ENCODE data around the gene HSD17B10. TPM values are rescaled to one million over a fixed set of nuclear protein-coding genes. Genes with fewer than 3 reads are reported as not detected.

HSD17B10 gene
- total and polyA plus RNA-seq, 5 donors from 2014 or later, result 54.5 to 155 (median 139) TPM

- DNase-seq (no peak), ATAC-seq (ENCODE audit: low read depth in 2 of 2) (no peak)
- no peaks in the 10 kb centered on the region for H3K36me3 ChIP-seq (ENCODE audit: control insufficient read depth, insufficient read depth, low read length)
- Mint-ChIP-seq H3K4me3 (peak overlapping the region in 2 of 4 donors; percentile 70 to 77), H3K36me3 (no peaks in the 10 kb centered on the region), H3K27me3 (no peaks in the 10 kb centered on the region), H3K4me1 (peaks cover 0 to 15% (median 3%) of the 10 kb centered on the region in 4 donors), H3K9me3 (no peaks in the 10 kb centered on the region), H3K27ac (peak overlapping the region in 1 of 3 donors; percentile 15)
- no peak overlapping the region for H3K27ac ChIP-seq (ENCODE audit: insufficient read depth, low read length, poor library complexity, severe bottlenecking)
- H3K9me3 ChIP-seq (ENCODE audit: control insufficient read depth in 2 of 2, low read length in 2 of 2), result no peaks in the 10 kb centered on the region
- peaks cover 15% of the 10 kb centered on the region for H3K4me1 ChIP-seq (ENCODE audit: control insufficient read depth, insufficient read depth, low read length, poor library complexity, severe bottlenecking)
- no peaks in the 10 kb centered on the region for H3K27me3 ChIP-seq (ENCODE audit: control insufficient read depth, insufficient read depth, low read length)
- no peak overlapping the region for H3K4me3 ChIP-seq (ENCODE audit: low read depth, low read length)
Observed at GRCh38 chrX:53442322-53442631, 8.1 kb upstream of the HSD17B10 start.

DNA sequence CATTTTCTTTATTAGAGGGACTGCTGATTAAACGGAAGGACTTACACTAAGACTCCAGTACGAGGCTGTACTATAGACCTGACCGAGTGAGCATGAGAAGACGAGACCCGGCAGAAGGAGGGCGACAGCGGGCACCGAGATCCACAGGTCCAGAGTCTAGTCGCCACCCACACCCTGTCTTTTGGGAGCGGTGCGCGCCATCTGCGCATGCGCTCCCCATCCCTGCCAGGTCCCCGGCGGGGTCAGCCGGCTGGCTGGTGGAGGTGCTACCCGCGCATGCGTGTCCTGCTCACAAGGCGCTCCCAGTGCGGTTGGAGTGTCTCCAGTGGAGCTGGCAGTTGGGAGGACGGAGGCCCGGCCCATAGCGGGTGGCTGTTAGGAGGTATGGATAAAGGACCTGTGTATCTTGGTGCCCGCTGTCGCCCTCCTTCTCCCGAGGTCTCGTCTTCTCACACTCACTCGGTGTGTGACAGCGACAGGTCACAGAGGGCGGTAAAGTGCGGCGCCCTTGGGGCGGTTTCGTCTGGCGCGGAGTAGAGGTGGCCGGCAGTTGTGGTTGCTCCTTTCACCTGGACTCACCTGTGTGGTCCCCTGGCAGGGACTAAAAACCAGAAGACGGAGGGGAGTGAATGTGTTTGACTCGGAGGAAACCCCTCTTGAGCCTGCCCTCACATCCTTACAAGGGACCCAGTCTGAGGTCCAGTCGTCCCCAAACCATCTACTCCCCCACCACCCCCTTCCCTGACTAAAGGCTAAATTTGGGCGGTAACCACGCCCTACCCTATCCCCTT is 7.6 kb upstream of the HSD17B10 start:
- no peaks in the 10 kb centered on the region for H3K27me3 ChIP-seq (ENCODE audit: control insufficient read depth, insufficient read depth, low read length)
- H3K36me3 ChIP-seq (ENCODE audit: control insufficient read depth, insufficient read depth, low read length), result no peaks in the 10 kb centered on the region
- Mint-ChIP-seq H3K27me3 (no peaks in the 10 kb centered on the region), H3K4me1 (peaks cover 0 to 15% (median 3%) of the 10 kb centered on the region in 4 donors), H3K4me3 (peak overlapping the region; percentile 70 to 82 (median 79)), H3K36me3 (no peaks in the 10 kb centered on the region), H3K27ac (peak overlapping the region in 2 of 3 donors; percentile 15 to 26), H3K9me3 (no peaks in the 10 kb centered on the region)
- H3K27ac ChIP-seq (ENCODE audit: insufficient read depth, low read length, poor library complexity, severe bottlenecking), result no peak overlapping the region
- peak overlapping the region; percentile 64 for H3K4me3 ChIP-seq (ENCODE audit: low read depth, low read length)
- peak; percentile 72 to 75 for ATAC-seq (ENCODE audit: low read depth in 2 of 2)
- H3K4me1 ChIP-seq (ENCODE audit: control insufficient read depth, insufficient read depth, low read length, poor library complexity, severe bottlenecking), result peaks cover 15% of the 10 kb centered on the region
- no peaks in the 10 kb centered on the region for H3K9me3 ChIP-seq (ENCODE audit: control insufficient read depth in 2 of 2, low read length in 2 of 2)
- peak; percentile 69 to 85 (median 70) for DNase-seq

DNA sequence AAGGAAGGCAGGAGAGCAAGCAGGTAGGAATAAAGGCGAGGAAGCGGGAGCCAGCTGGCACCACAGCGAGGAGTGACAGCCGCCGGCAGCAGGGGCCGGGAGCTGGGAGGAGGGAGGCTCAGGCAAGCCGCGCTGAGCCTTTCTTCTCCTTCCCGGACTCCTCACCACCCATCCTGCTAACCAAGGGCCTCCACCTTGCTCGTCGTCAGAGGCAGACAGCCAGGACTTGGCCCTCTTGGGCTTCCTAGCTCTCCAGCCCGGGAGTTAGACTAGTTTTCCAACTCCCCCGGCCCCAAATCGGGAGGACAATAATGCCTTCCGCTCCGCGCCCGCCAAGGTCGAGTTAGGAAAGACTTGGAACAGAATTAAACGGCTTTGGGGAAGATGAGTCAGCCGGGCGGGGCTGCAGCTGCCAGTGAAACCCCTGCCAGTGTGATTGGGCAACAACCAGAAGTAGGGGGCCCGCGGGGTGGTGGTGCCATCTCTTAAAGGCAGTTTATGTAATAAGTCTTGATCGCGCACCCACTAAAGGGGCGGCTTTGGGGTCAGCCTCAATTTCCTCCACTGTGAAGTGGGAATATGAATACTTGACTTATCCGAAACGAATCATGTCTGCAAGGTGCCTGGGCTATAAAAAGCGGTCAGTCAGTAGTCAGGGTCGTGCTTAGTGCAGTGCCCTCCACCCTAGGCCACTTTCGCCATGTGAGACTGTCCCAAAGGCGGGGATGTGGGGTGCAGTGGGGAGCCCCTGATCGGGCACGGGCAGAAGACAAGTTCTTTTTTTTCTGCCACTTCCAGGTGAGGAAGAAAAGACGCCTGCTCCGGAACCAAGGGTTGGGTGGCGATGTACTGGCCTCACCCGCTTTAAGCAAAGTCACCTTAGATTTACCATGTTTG is 6.7 kb upstream of the HSD17B10 start:
- no peaks in the 10 kb centered on the region for H3K36me3 Mint-ChIP-seq
- ATAC-seq (ENCODE audit: low read depth in 2 of 2) (no peak), DNase-seq (peak in 1 of 3 donors; percentile 31)
- Histone ChIP-seq H3K27me3 (ENCODE audit: control insufficient read depth, insufficient read depth, low read length) (no peaks in the 10 kb centered on the region), H3K27ac (ENCODE audit: insufficient read depth, low read length, poor library complexity, severe bottlenecking) (no peak overlapping the region), H3K4me3 (ENCODE audit: low read depth, low read length) (peak overlapping the region; percentile 64), H3K36me3 (ENCODE audit: control insufficient read depth, insufficient read depth, low read length) (no peaks in the 10 kb centered on the region), H3K9me3 (ENCODE audit: control insufficient read depth in 2 of 2, low read length in 2 of 2) (no peaks in the 10 kb centered on the region), H3K4me1 (ENCODE audit: control insufficient read depth, insufficient read depth, low read length, poor library complexity, severe bottlenecking) (peaks cover 18% of the 10 kb centered on the region)
- H3K27me3 Mint-ChIP-seq, result no peaks in the 10 kb centered on the region
- H3K9me3 Mint-ChIP-seq, result no peaks in the 10 kb centered on the region
- peaks cover 0 to 20% (median 6%) of the 10 kb centered on the region in 4 donors for H3K4me1 Mint-ChIP-seq
- peak overlapping the region in 1 of 3 donors; percentile 15 for H3K27ac Mint-ChIP-seq
- H3K4me3 Mint-ChIP-seq, result peak overlapping the region; percentile 70 to 92 (median 80)

DNA sequence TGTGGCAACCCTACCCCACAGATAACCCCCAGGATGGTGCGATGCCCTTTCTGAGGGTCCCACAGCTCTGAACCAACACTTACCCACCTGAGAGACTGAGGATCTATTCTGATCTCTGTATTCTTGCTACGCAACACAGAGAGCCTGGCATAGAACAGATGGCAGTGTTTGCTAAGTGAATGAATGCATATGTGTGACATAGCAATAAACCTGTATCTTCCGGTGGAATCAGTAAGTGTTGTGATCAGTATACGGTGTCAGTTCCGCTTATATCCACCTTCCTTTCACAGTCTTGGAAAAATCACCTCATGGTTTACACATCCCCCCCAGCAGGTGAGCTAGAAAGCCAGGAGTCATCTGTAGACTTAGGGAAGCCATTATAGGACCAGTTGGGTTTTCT is 5.9 kb upstream of the HSD17B10 start:
- H3K4me1 ChIP-seq (ENCODE audit: control insufficient read depth, insufficient read depth, low read length, poor library complexity, severe bottlenecking), result peaks cover 18% of the 10 kb centered on the region
- H3K4me1 Mint-ChIP-seq, result peaks cover 0 to 25% (median 9%) of the 10 kb centered on the region in 4 donors
- H3K36me3 Mint-ChIP-seq, result no peaks in the 10 kb centered on the region
- no peaks in the 10 kb centered on the region for H3K9me3 ChIP-seq (ENCODE audit: control insufficient read depth in 2 of 2, low read length in 2 of 2)
- peak overlapping the region in 3 of 4 donors; percentile 56 to 92 (median 72) for H3K4me3 Mint-ChIP-seq
- no peak for ATAC-seq (ENCODE audit: low read depth in 2 of 2)
- no peaks in the 10 kb centered on the region for H3K36me3 ChIP-seq (ENCODE audit: control insufficient read depth, insufficient read depth, low read length)
- DNase-seq, result no peak
- H3K27ac Mint-ChIP-seq, result no peak overlapping the region
- no peaks in the 10 kb centered on the region for H3K27me3 Mint-ChIP-seq
- H3K27me3 ChIP-seq (ENCODE audit: control insufficient read depth, insufficient read depth, low read length), result no peaks in the 10 kb centered on the region
- H3K4me3 ChIP-seq (ENCODE audit: low read depth, low read length), result no peak overlapping the region
- H3K9me3 Mint-ChIP-seq, result no peaks in the 10 kb centered on the region
- no peak overlapping the region for H3K27ac ChIP-seq (ENCODE audit: insufficient read depth, low read length, poor library complexity, severe bottlenecking)

GRCh38 chrX:53438832-53439230 is 4.7 kb upstream of the HSD17B10 start:
- Histone ChIP-seq H3K4me3 (ENCODE audit: low read depth, low read length) (no peak overlapping the region), H3K27ac (ENCODE audit: insufficient read depth, low read length, poor library complexity, severe bottlenecking) (no peak overlapping the region), H3K36me3 (ENCODE audit: control insufficient read depth, insufficient read depth, low read length) (no peaks in the 10 kb centered on the region), H3K9me3 (ENCODE audit: control insufficient read depth in 2 of 2, low read length in 2 of 2) (no peaks in the 10 kb centered on the region), H3K4me1 (ENCODE audit: control insufficient read depth, insufficient read depth, low read length, poor library complexity, severe bottlenecking) (peaks cover 22% of the 10 kb centered on the region), H3K27me3 (ENCODE audit: control insufficient read depth, insufficient read depth, low read length) (no peaks in the 10 kb centered on the region)
- Mint-ChIP-seq H3K27me3 (no peaks in the 10 kb centered on the region), H3K36me3 (peaks cover 3% of the 10 kb centered on the region), H3K27ac (peak overlapping the region in 1 of 3 donors; percentile 33), H3K9me3 (no peaks in the 10 kb centered on the region), H3K4me1 (peaks cover 5 to 37% (median 19%) of the 10 kb centered on the region in 4 donors), H3K4me3 (no peak overlapping the region)
- ATAC-seq (ENCODE audit: low read depth in 2 of 2) (no peak), DNase-seq (no peak)

DNA sequence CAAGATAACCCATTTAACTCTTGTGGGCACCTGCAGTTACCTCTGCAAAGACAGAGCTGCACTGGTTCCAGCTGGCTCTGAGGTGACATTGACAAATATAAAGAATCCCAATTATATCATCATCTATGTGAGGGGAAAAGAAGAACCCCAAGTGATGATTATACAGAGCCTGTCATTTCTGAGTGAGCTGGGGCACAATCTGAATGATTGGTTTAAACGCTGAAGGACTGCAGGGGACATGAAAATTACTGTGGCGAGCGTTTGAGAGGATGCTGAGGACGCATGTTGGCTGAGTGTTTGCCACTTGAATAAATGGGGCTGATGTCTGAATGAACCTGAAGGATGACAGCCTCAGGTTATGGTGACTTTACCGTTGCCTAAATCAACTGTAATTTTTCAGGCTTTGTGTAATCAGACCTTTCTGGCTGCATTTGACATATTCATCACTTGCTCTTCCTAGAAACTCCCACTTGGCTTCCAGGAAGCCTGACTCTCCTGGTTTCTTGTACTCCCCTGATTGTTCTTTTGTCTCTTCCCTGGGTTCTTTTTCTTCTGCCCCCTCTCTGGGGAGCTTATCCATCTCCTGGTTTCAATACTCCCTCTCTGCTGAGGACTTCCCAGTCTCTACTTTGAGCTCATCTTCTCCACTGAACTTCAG is 4.1 kb upstream of the HSD17B10 start:
- H3K27ac ChIP-seq (ENCODE audit: insufficient read depth, low read length, poor library complexity, severe bottlenecking), result no peak overlapping the region
- peaks cover 27% of the 10 kb centered on the region for H3K4me1 ChIP-seq (ENCODE audit: control insufficient read depth, insufficient read depth, low read length, poor library complexity, severe bottlenecking)
- Mint-ChIP-seq H3K27me3 (no peaks in the 10 kb centered on the region), H3K36me3 (peaks cover 3% of the 10 kb centered on the region), H3K9me3 (no peaks in the 10 kb centered on the region), H3K4me3 (no peak overlapping the region), H3K4me1 (peaks cover 5 to 41% (median 19%) of the 10 kb centered on the region in 4 donors), H3K27ac (peak overlapping the region in 1 of 3 donors; percentile 33)
- no peaks in the 10 kb centered on the region for H3K27me3 ChIP-seq (ENCODE audit: control insufficient read depth, insufficient read depth, low read length)
- ATAC-seq (ENCODE audit: low read depth in 2 of 2) (no peak), DNase-seq (peak in 1 of 3 donors; percentile 18)
- no peaks in the 10 kb centered on the region for H3K9me3 ChIP-seq (ENCODE audit: control insufficient read depth in 2 of 2, low read length in 2 of 2)
- no peaks in the 10 kb centered on the region for H3K36me3 ChIP-seq (ENCODE audit: control insufficient read depth, insufficient read depth, low read length)
- no peak overlapping the region for H3K4me3 ChIP-seq (ENCODE audit: low read depth, low read length)

GRCh38 chrX:53437206-53437605 is 3.0 kb upstream of the HSD17B10 start:
- Histone ChIP-seq H3K27me3 (ENCODE audit: control insufficient read depth, insufficient read depth, low read length) (no peaks in the 10 kb centered on the region), H3K4me3 (ENCODE audit: low read depth, low read length) (no peak overlapping the region), H3K27ac (ENCODE audit: insufficient read depth, low read length, poor library complexity, severe bottlenecking) (no peak overlapping the region), H3K9me3 (ENCODE audit: control insufficient read depth in 2 of 2, low read length in 2 of 2) (no peaks in the 10 kb centered on the region), H3K4me1 (ENCODE audit: control insufficient read depth, insufficient read depth, low read length, poor library complexity, severe bottlenecking) (peaks cover 26% of the 10 kb centered on the region), H3K36me3 (ENCODE audit: control insufficient read depth, insufficient read depth, low read length) (no peaks in the 10 kb centered on the region)
- H3K36me3 Mint-ChIP-seq, result peaks cover 3% of the 10 kb centered on the region
- DNase-seq (peak in 1 of 3 donors; percentile 35), ATAC-seq (ENCODE audit: low read depth in 2 of 2) (no peak)
- peaks cover 5 to 46% (median 19%) of the 10 kb centered on the region in 4 donors for H3K4me1 Mint-ChIP-seq
- H3K4me3 Mint-ChIP-seq, result no peak overlapping the region
- no peaks in the 10 kb centered on the region for H3K27me3 Mint-ChIP-seq
- H3K27ac Mint-ChIP-seq, result no peak overlapping the region
- H3K9me3 Mint-ChIP-seq, result no peaks in the 10 kb centered on the region
